H9 (cell line): ENCODE results near the gene C17orf113. TPM values are rescaled to one million over a fixed set of nuclear protein-coding genes. Genes with fewer than 3 reads are reported as not detected.

ENCODE experiments used
- DNase-seq: peaks from one replicate; pipeline ENCODE4 v3.0.0-alpha.2; 2017
- H2AFZ ChIP-seq: one replicate; pipeline ENCODE4 v1.6.1; 2013; ENCODE audit warnings: mild to moderate bottlenecking, low read length, control low read depth, moderate library complexity
- H2AK5ac ChIP-seq: 2 replicates; pipeline ENCODE4 v1.6.1; 2013; ENCODE audit warnings: low read length, control low read depth, mixed read lengths; ENCODE audit not compliant: insufficient read length
- H2BK120ac ChIP-seq: one replicate; pipeline ENCODE4 v1.6.1; 2013; ENCODE audit warnings: low read depth, mild to moderate bottlenecking, low read length, control low read depth, inconsistent platforms; ENCODE audit not compliant: poor library complexity, severe bottlenecking
- H2BK12ac ChIP-seq: 2 replicates; pipeline ENCODE4 v1.6.1; 2013; ENCODE audit warnings: low read length, control low read depth, mixed read lengths, low read depth; ENCODE audit not compliant: insufficient read length
- H2BK15ac ChIP-seq: 2 replicates; pipeline ENCODE4 v1.6.1; 2013; ENCODE audit warnings: low read depth, low read length, control low read depth
- H2BK20ac ChIP-seq: one replicate; pipeline ENCODE4 v1.6.1; 2013; ENCODE audit warnings: low read depth, mild to moderate bottlenecking, low read length, control low read depth, inconsistent platforms; ENCODE audit not compliant: poor library complexity, severe bottlenecking
- H2BK5ac ChIP-seq: 2 replicates; pipeline ENCODE4 v1.6.1; 2013; ENCODE audit warnings: low read length, control low read depth, mixed read lengths; ENCODE audit not compliant: insufficient read length
- H3K14ac ChIP-seq: 2 replicates; pipeline ENCODE4 v1.6.1; 2013; ENCODE audit warnings: low read length, control low read depth; ENCODE audit not compliant: insufficient read depth
- H3K18ac ChIP-seq: 2 replicates; pipeline ENCODE4 v1.6.1; 2013; ENCODE audit warnings: low read depth, mild to moderate bottlenecking, mixed read lengths, low read length, control low read depth; ENCODE audit not compliant: insufficient read length
- H3K23ac ChIP-seq: 2 replicates; pipeline ENCODE4 v1.6.1; 2013; ENCODE audit warnings: low read length, control low read depth, mixed read lengths, low read depth; ENCODE audit not compliant: insufficient read length
- H3K23me2 ChIP-seq: 2 replicates; pipeline ENCODE4 v1.6.1; 2013; ENCODE audit warnings: low read depth, mild to moderate bottlenecking, mixed read lengths, low read length, control low read depth; ENCODE audit not compliant: insufficient read length, poor library complexity, severe bottlenecking
- H3K27ac ChIP-seq: 2 replicates; pipeline ENCODE4 v1.5.1; 2013; ENCODE audit warnings: low read length, control low read depth, mixed read lengths, low read depth; ENCODE audit not compliant: insufficient read length
- H3K27me3 ChIP-seq: 2 replicates; pipeline ENCODE4 v1.6.1; 2013; ENCODE audit warnings: low read length, control low read depth, inconsistent platforms; ENCODE audit not compliant: insufficient read depth
- H3K4ac ChIP-seq: 2 replicates; pipeline ENCODE4 v1.6.1; 2013; ENCODE audit warnings: low read depth, mild to moderate bottlenecking, control low read depth, inconsistent platforms, low read length, moderate library complexity
- H3K4me1 ChIP-seq: 2 replicates; pipeline ENCODE4 v1.6.1; 2013; ENCODE audit warnings: low read length, control low read depth, inconsistent platforms; ENCODE audit not compliant: insufficient read depth
- H3K4me2 ChIP-seq: 2 replicates; pipeline ENCODE4 v1.6.1; 2013; ENCODE audit warnings: low read length, control low read depth, mixed read lengths; ENCODE audit not compliant: insufficient read length, insufficient read depth
- H3K56ac ChIP-seq: 2 replicates; pipeline ENCODE4 v1.6.1; 2013; ENCODE audit warnings: low read depth, mild to moderate bottlenecking, mixed read lengths, low read length, control low read depth; ENCODE audit not compliant: insufficient read length
- H3K79me1 ChIP-seq: 2 replicates; pipeline ENCODE4 v1.6.1; 2013; ENCODE audit warnings: low read depth, mild to moderate bottlenecking, moderate library complexity, low read length, control low read depth, inconsistent platforms; ENCODE audit not compliant: insufficient read depth, poor library complexity, severe bottlenecking
- H3K79me2 ChIP-seq: 2 replicates; pipeline ENCODE4 v1.6.1; 2013; ENCODE audit warnings: low read length, control low read depth, inconsistent platforms; ENCODE audit not compliant: insufficient read depth
- H3K9ac ChIP-seq: 2 replicates; pipeline ENCODE4 v1.6.1; 2013; ENCODE audit warnings: low read length, control low read depth, mixed read lengths; ENCODE audit not compliant: insufficient read length; ENCODE audit errors: extremely low read depth
- H3K9me3 ChIP-seq: one replicate; pipeline ENCODE4 v1.6.1; 2013; ENCODE audit warnings: low read depth, low read length, inconsistent platforms; ENCODE audit not compliant: control insufficient read depth
- H3T11ph ChIP-seq: one replicate; pipeline ENCODE4 v1.6.1; 2013; ENCODE audit warnings: mild to moderate bottlenecking, low read length, control low read depth, inconsistent platforms
- H4K20me1 ChIP-seq: one replicate; pipeline ENCODE4 v1.6.1; 2013; ENCODE audit not compliant: control insufficient read depth, insufficient read length, insufficient read depth
- H4K5ac ChIP-seq: 2 replicates; pipeline ENCODE4 v1.6.1; 2013; ENCODE audit warnings: low read depth, mild to moderate bottlenecking, mixed read lengths, low read length, control low read depth; ENCODE audit not compliant: insufficient read length
- H4K8ac ChIP-seq: replicated peaks from 2 replicates; pipeline ENCODE4 v1.6.1; 2013; ENCODE audit warnings: low read length, control low read depth, mixed read lengths, low read depth; ENCODE audit not compliant: insufficient read length
- H4K91ac ChIP-seq: 2 replicates; pipeline ENCODE4 v1.6.1; 2013; ENCODE audit warnings: low read depth, mild to moderate bottlenecking, moderate library complexity, mixed read lengths, low read length, control low read depth; ENCODE audit not compliant: insufficient read length
- H3K27ac Mint-ChIP-seq, 3 experiments: 2 replicates in 2 of 3; 3 replicates in 1 of 3; pipeline ENCODE4 v1.8.0; 2020 to 2021; ENCODE audit warnings: mixed read lengths in 3 of 3, mild to moderate bottlenecking in 1 of 3, moderate library complexity in 1 of 3
- H3K27me3 Mint-ChIP-seq: 2 replicates; pipeline ENCODE4 v1.8.0; 2021; ENCODE audit warnings: low read depth, mild to moderate bottlenecking, moderate library complexity, mixed read lengths
- H3K36me3 Mint-ChIP-seq, 3 experiments: 2 replicates in 2 of 3; 3 replicates in 1 of 3; pipeline ENCODE4 v1.8.0; 2020 to 2021; ENCODE audit warnings: low read depth in 3 of 3, mixed read lengths in 3 of 3; ENCODE audit not compliant: insufficient read depth in 1 of 3
- H3K4me1 Mint-ChIP-seq, 2 experiments: 2 replicates each; pipeline ENCODE4 v1.8.0; 2020; ENCODE audit warnings: mixed read lengths in 2 of 2
- H3K4me3 Mint-ChIP-seq, 2 experiments: 2 replicates in 1 of 2; 3 replicates in 1 of 2; pipeline ENCODE4 v1.8.0; 2020 to 2021; ENCODE audit warnings: mild to moderate bottlenecking in 2 of 2, mixed read lengths in 2 of 2, moderate library complexity in 1 of 2
- H3K9me3 Mint-ChIP-seq, 2 experiments: 2 replicates in 1 of 2; 3 replicates in 1 of 2; pipeline ENCODE4 v1.8.0; 2020; ENCODE audit warnings: mild to moderate bottlenecking in 2 of 2, mixed read lengths in 2 of 2, moderate library complexity in 1 of 2
- CTCF ChIP-seq: fragments of 200-600 bp; sonication (generic); conservative IDR thresholded peaks from 3 replicates; pipeline ENCODE4 v1.8.0; 2021; ENCODE audit warnings: antibody characterized with exemption, mild to moderate bottlenecking
- WGBS: extraction: QIAGEN DNeasy Blood & Tissue Kit; methylation state at CpG from one replicate; pipeline ENCODE4 v1.1.7; 2013; ENCODE audit warnings: missing lambda C conversion rate, low lambda C conversion rate, mixed read lengths; ENCODE audit not compliant: insufficient read length; ENCODE audit errors: extremely low coverage; 5-methylcytosine and 5-hydroxymethylcytosine counted together
- total RNA-seq: library from RNA; stranded (reverse); gene quantifications from 2 replicates; pipeline ENCODE4 v1.2.1, GENCODE V29; 2021

Gene C17orf113
- total RNA-seq, 1 experiment from 2014 or later, result 1.0 TPM

GRCh38 chr17:42072323-42073187 is 22.2 kb upstream of the C17orf113 start:
- Mint-ChIP-seq H3K4me1 (peaks cover 6 to 20% of the 10 kb centered on the region in 2 experiments), H3K9me3 (no peaks in the 10 kb centered on the region), H3K4me3 (peak overlapping the region; percentile 68 to 80), H3K27ac (no peak overlapping the region), H3K27me3 (peaks cover 14% of the 10 kb centered on the region), H3K36me3 (no peaks in the 10 kb centered on the region; a peak in 1 of 7 replicates)
- Histone ChIP-seq H3K23me2 (peaks cover 6% of the 10 kb centered on the region), H3K79me2 (no peaks in the 10 kb centered on the region), H2BK5ac (no peak overlapping the region), H3K14ac (no peak overlapping the region), H4K91ac (no peak overlapping the region), H4K8ac (no peak overlapping the region), H3K27ac (no peak overlapping the region), H3K23ac (no peak overlapping the region), H3K4me2 (peak overlapping the region; percentile 48), H2BK20ac (no peak overlapping the region), H3K79me1 (no peaks in the 10 kb centered on the region), H2AK5ac (no peak overlapping the region), H4K20me1 (no peaks in the 10 kb centered on the region), H3K9ac (no peak overlapping the region), H3K9me3 (no peaks in the 10 kb centered on the region), H3K56ac (no peak overlapping the region), H2BK120ac (no peak overlapping the region), H4K5ac (no peak overlapping the region), H3T11ph (no peak overlapping the region), H2AFZ (no peak overlapping the region), H3K4ac (no peak overlapping the region), H3K18ac (no peak overlapping the region), H2BK12ac (no peak overlapping the region), H3K27me3 (no peaks in the 10 kb centered on the region), H2BK15ac (no peak overlapping the region), H3K4me1 (0 out of 2 replicates have a peak, but pooled peaks cover 3% of the 10 kb centered on the region)
- no CpG with 5 or more reads among the region's 67 CpGs for WGBS
- no peak for DNase-seq
- 0 out of 3 replicates have a peak, but pooled peaks have one; percentile 15 for TF ChIP-seq CTCF
